Lung (tissue), 12 donors: Measurements from ENCODE around the gene TRPM2. TPM values are rescaled to one million over a fixed set of nuclear protein-coding genes. Genes with fewer than 3 reads are reported as not detected.

Source experiments
- ATAC-seq: fragments of 200-7000 bp; cut with Tn5 transposase; one replicate; pipeline ENCODE4 v1.9.1; 2020; ENCODE audit warnings: moderate number of reproducible peaks; ENCODE audit not compliant: insufficient read depth, low FRiP score
- DNase-seq, 3 donors: peaks; one replicate each; pipeline ENCODE4 v3.0.0-alpha.2; 2013 to 2017
- H3K27ac ChIP-seq, 2 donors: one replicate each; pipeline ENCODE4 v1.5.1; 2013; ENCODE audit warnings: mild to moderate bottlenecking in 2 of 2, moderate library complexity in 2 of 2, control low read depth in 1 of 2, inconsistent platforms in 1 of 2, low read depth in 1 of 2, low read length in 1 of 2
- H3K27me3 ChIP-seq, 3 donors: one replicate each; pipeline ENCODE4 v1.5.1; 2013; ENCODE audit warnings: low read length in 2 of 3; ENCODE audit not compliant: control insufficient read depth in 3 of 3, insufficient read depth in 3 of 3
- H3K36me3 ChIP-seq, 4 donors: one replicate each; pipeline ENCODE4 v1.5.1; 2013; ENCODE audit warnings: low read length in 4 of 4, mild to moderate bottlenecking in 1 of 4, moderate library complexity in 1 of 4; ENCODE audit not compliant: control insufficient read depth in 4 of 4, insufficient read depth in 4 of 4
- H3K4me1 ChIP-seq, 5 donors: one replicate each; pipeline ENCODE4 v1.5.1; 2013; ENCODE audit warnings: low read length in 5 of 5, mild to moderate bottlenecking in 2 of 5, moderate library complexity in 1 of 5; ENCODE audit not compliant: control insufficient read depth in 5 of 5, insufficient read depth in 5 of 5
- H3K4me3 ChIP-seq: one replicate; pipeline ENCODE4 v1.5.1; 2013; ENCODE audit warnings: mild to moderate bottlenecking, control low read depth, moderate library complexity
- H3K9ac ChIP-seq, 2 donors: one replicate each; pipeline ENCODE4 v1.5.1; 2013; ENCODE audit warnings: low read length in 2 of 2, control low read depth in 1 of 2; ENCODE audit not compliant: insufficient read depth in 1 of 2
- H3K9me3 ChIP-seq, 4 donors: one replicate each; pipeline ENCODE4 v1.5.1; 2013; ENCODE audit warnings: low read length in 3 of 4, mild to moderate bottlenecking in 1 of 4, moderate library complexity in 1 of 4; ENCODE audit not compliant: control insufficient read depth in 4 of 4, insufficient read depth in 3 of 4
- WGBS, 2 donors: extraction: QIAGEN DNeasy Blood & Tissue Kit; methylation state at CpG; one replicate each; pipeline ENCODE4 v1.1.7; 2013; 5-methylcytosine and 5-hydroxymethylcytosine counted together
- polyA plus RNA-seq, 2 donors: library from polyadenylated mRNA; stranded (reverse); fragments of 200-250 nt; gene quantifications; one replicate each; pipeline ENCODE4 v1.2.1, GENCODE V29; 2013
- total RNA-seq, 2 donors: library from RNA; depleted of rRNA in 1 of 2; stranded (reverse); fragments of >200 nt in 1 of 2; gene quantifications; one replicate each; pipeline ENCODE4 v1.2.1, GENCODE V29; 2014 to 2021
- TF ChIP-seq, protein P1 (sequence below): IDR thresholded peaks from 2 replicates; pipeline ENCODE4 v1.5.1; 2012; ENCODE audit warnings: mild to moderate bottlenecking; ENCODE audit errors: control extremely low read depth, extremely low read depth
- donor health status: control.
- donor health status: control.
- donor health status: Bipolar disorder and iron deficiency.
- donor health status: healthy.
- donor health status: DM: yes; HTN: yes; CAD: no.

The TRPM2 gene
- total and polyA plus RNA-seq, 4 donors = 5.9 to 26.2 (median 10.3) TPM

DNA sequence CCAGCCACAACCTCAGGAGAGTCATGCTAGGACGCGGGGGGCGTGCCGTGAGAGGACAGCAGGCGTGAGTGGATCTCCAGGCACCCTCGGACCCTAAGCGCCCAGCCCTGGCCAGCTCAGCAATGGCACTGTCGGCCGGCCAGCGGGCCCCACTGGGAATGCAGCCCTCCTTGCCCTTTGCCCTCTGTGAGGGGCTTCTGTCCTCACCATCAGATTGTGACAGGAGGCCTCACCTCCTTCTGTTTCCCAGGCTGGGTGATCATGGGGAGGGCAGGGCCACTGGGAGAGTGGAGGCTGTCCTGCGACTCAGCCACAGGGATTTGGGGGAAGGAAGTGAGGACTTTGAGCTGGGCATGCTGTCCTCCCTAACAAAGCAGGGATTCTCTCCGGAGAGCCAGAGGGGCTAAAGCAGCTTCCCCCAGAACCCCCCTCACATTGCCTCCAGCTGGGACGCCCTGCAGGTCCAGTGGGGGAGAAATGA, 95.3 kb downstream of the TRPM2 start:
- H3K27me3 ChIP-seq = peaks cover 0 to 8% (median 0%) of the 10 kb centered on the region in 3 donors
- H3K27ac ChIP-seq = no peak overlapping the region
- H3K4me1 ChIP-seq = no peaks in the 10 kb centered on the region
- H3K9ac ChIP-seq = no peak overlapping the region
- ATAC-seq (no peak), DNase-seq (peak in 1 of 3 donors; percentile 11)
- WGBS, 2 donors = 62 to 80% methylated on average over 13 of the region's 13 CpGs
- peaks cover 0 to 5% (median 0%) of the 10 kb centered on the region in 4 donors for H3K9me3 ChIP-seq
- TF ChIP-seq, protein P1, sequence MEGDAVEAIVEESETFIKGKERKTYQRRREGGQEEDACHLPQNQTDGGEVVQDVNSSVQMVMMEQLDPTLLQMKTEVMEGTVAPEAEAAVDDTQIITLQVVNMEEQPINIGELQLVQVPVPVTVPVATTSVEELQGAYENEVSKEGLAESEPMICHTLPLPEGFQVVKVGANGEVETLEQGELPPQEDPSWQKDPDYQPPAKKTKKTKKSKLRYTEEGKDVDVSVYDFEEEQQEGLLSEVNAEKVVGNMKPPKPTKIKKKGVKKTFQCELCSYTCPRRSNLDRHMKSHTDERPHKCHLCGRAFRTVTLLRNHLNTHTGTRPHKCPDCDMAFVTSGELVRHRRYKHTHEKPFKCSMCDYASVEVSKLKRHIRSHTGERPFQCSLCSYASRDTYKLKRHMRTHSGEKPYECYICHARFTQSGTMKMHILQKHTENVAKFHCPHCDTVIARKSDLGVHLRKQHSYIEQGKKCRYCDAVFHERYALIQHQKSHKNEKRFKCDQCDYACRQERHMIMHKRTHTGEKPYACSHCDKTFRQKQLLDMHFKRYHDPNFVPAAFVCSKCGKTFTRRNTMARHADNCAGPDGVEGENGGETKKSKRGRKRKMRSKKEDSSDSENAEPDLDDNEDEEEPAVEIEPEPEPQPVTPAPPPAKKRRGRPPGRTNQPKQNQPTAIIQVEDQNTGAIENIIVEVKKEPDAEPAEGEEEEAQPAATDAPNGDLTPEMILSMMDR = no peak
- no peaks in the 10 kb centered on the region for H3K36me3 ChIP-seq
- H3K4me3 ChIP-seq = no peak overlapping the region

DNA sequence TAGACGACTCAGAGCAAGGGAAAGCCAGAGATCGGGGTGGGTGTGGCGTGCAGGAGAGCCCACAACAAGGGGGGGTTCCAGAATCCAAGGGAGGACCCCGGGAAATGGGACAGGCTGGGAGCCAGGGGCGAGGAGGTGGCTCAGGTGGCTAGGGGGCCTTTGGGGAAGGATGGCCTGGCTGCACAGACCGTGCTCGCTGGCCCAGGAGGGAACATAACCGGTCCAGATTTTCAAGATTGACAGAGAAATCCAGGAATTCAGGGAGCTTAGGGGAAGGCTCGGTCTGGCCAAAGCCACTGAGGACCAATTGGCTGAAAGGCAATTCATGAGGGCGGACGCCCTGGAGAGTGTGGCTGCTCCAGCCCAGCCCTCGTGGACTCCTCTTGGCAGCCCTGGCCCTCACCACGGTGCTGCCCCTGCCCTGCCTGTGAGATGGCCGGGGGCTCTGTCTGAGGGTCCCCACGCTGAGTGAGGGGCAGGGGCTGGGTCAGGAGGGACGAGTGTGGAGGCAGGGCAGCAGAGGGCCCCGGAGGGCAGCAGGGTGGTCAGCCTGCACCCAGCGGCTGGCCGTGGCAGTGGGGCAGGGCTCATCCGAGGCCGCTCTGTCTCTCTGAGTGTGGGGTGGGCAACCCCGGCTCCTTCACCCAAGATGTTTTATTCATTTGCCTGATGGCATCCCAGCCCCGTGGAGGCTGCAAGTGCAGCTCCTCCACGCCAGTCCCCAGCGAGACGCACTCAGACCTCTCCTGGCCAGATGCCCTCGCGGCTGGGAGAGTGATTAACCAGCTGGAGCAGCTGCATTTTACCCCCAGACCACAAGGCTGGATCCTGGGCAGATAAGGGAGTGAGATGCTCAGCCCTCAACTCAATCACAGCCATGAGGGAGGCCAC, 96.3 kb downstream of the TRPM2 start:
- WGBS, 2 donors = 66 to 81% methylated on average over 27 to 28 of the region's 28 CpGs
- ATAC-seq = no peak

DNA sequence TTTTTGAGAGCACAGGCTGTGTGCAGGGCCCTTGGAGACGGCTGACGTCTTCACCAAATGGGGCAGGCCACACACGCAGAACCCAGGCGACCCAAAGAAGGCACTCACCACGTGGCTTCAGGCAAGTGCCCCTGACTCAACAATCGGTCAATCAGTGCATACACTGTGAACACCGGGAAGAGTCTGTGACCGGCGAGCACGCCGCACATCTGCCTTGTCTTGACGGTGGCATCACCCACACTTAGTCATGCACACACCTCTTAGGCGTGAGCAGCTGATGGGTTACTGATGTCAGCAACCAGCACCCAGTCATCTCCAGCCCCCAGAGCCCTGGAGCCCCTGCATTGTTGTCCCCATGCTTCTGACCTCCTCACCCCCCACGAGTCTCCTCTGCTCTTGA, 97.0 kb downstream of the TRPM2 start:
- Histone ChIP-seq H3K9ac (no peak overlapping the region), H3K4me3 (no peak overlapping the region), H3K9me3 (peaks cover 0 to 6% (median under 1%) of the 10 kb centered on the region in 4 donors), H3K4me1 (no peaks in the 10 kb centered on the region), H3K27ac (no peak overlapping the region), H3K36me3 (no peaks in the 10 kb centered on the region), H3K27me3 (peaks cover 0 to 8% (median 0%) of the 10 kb centered on the region in 3 donors)
- TF ChIP-seq, protein P1 = no peak
- ATAC-seq = no peak
- WGBS, 2 donors = 75 to 81% methylated on average over 14 of the region's 14 CpGs
- DNase-seq = peak in 1 of 3 donors; percentile 4

More for the DNA sequence above, 96.3 kb downstream of the TRPM2 start:
- no peak overlapping the region for H3K9ac ChIP-seq
- H3K9me3 ChIP-seq = peaks cover 0 to 6% (median under 1%) of the 10 kb centered on the region in 4 donors
- peak in 1 of 3 donors; percentile 10 for DNase-seq
- H3K27ac ChIP-seq = no peak overlapping the region
- no peak overlapping the region for H3K4me3 ChIP-seq
- no peaks in the 10 kb centered on the region for H3K36me3 ChIP-seq
- TF ChIP-seq, protein P1 = no peak
- H3K27me3 ChIP-seq = peaks cover 0 to 8% (median 0%) of the 10 kb centered on the region in 3 donors
- no peaks in the 10 kb centered on the region for H3K4me1 ChIP-seq
